ENCODE measurements around the gene GLB1L3.

GLB1L3 gene, protein sequence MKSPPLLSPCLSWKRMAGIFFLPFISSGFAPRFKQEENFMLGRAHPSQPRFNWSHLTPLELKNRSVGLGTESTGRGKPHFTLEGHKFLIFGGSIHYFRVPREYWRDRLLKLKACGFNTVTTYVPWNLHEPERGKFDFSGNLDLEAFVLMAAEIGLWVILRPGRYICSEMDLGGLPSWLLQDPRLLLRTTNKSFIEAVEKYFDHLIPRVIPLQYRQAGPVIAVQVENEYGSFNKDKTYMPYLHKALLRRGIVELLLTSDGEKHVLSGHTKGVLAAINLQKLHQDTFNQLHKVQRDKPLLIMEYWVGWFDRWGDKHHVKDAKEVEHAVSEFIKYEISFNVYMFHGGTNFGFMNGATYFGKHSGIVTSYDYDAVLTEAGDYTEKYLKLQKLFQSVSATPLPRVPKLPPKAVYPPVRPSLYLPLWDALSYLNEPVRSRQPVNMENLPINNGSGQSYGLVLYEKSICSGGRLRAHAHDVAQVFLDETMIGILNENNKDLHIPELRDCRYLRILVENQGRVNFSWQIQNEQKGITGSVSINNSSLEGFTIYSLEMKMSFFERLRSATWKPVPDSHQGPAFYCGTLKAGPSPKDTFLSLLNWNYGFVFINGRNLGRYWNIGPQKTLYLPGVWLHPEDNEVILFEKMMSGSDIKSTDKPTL

DNA sequence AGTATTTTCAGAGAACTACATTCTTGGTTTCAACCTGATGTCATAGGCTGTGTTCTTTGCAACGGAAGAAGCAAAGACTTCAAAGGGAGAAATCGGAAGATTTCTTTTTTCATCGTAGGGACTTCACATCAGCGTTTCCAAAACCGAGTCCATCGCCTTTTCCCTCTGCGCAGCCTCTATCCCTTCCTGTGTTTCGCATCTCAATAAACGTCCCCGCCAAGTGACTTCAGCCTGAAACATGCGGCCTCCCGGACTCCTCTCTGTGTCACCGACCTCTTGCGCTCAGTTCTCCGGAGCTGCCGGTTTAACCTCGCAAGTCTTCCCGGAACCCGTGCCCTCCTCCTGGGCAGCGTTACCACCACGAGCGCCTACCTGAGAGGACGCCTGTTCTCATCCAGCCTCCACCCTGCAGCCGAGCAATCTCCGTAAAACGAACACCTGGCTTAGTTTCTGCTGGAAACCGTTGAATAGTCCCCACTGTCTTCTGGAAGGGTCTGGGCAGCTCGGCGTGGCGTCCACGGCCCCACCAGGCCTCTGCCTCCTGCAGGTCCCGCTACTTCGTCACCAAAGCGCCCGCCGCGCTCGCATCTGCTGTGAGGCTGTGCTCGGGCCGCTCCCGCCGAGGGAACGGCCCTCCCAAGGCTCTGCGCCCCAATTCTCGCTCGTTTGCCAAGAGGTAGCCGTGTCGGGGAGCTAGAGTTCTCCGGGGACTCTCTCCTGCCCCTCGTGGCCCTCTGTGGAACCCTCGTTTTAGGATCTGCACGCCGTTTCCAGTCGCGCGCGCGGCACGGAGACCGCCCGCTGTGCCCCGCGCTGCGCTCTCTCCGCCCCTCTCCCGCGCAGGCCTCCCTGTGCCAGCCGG, at the start of gene GLB1L3:
Gene GLB1L3, plus strand, starts transcription at position 846 of the 862 bp plus-strand sequence. CDS start 362 bp downstream, outside the sequence.
- DNase-seq (ENCODE audit: low read depth), result peak; percentile 60

DNA sequence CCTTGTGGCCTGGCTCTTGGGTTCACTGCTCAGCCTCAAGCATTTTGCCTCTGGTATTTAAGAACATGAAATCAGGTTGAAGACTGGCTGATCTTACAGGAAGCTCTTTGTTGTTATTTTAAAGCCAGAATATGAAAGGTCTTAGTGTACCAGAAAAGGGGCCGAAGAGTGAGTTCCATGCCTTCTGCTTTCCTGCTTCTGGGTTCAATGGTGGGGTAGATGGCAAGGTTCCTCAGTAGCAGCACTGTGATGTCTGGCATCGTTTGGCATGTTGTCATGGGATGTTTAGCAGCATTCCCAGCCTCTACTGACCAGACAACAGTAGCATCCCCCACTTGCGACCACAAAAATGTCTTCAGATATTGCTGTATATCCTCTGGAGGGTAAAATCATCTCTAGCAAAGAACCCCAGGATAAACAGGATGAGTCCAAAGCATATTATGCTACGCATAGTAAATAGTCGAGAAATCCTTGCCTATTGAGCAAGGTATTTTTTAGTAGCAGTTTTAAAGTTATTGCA, 49.3 kb upstream of the GLB1L3 start:
- no peak for DNase-seq (ENCODE audit: low read depth)

DNA sequence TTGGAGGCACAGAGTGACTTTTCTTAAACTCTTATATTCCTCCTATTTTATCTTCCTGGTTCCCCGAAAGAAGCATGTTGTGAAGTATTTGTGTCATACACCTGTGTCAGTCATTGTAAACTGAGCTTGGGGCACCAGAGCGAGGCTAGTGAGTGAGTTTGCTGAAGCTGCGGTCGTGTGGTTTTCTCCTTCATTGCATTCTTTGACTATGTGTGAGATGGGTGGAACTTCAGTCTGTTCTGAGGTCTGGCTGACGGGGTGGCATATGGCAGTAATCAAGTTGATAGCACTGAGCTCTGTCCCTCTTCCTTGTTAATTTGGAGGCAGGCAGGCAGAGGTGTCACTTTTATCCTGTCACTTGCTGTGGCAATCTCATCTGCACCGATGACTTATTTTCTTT, 47.6 kb upstream of the GLB1L3 start:
- peak; percentile 8 for DNase-seq (ENCODE audit: low read depth)

DNA sequence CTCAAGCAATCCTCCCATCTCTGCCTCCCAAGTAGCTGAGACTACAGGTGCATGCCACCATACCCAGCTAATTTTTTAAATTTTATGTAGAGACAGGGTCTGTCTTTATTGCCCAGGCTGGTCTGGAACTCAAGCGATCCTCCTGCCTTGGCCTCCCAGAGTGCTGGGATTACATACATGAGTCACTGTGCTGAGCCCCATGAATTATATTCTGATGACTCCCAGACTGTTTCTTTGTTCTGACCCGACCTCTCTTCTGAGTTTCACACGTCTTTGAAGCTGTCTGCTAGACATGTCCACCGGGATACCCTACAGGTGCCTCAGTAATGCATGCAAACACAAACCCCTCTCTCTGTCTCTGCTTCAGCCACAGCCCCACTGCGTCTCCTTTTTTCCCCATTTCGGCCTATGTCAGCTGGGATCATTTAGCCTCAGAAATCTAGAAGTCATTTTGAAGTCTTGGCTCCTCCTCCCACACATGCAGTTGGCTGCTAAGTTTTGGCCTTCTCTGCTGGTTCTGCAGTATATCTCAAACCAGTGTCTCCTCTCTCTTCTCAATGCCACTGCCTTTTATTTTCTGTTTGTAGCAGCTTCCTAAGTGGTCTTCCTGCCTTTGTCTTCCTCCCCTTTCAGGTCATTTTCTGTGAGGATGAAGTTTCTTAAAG, 46.9 kb upstream of the GLB1L3 start:
- no peak for DNase-seq (ENCODE audit: low read depth)

DNA sequence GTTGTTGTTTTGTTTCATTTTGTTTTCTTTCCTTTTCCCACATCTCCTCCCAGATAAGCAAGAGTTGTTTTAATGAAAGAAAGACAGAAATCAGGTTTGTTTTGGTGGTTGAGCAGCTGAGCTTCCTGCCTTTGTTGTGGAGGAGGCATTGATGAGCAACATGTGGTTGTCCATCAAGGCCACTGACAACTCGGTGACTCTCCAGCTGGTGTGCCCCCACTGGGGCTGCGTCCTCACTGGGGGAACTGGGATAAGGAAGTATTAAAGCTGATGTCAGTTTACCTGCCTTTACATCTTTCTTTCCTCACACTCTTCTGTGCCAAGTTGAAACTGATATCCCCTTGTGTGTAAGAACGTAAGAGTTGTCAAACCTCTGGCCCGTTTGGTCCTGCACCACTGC, 45.8 kb upstream of the GLB1L3 start:
- no peak for DNase-seq (ENCODE audit: low read depth)

DNA sequence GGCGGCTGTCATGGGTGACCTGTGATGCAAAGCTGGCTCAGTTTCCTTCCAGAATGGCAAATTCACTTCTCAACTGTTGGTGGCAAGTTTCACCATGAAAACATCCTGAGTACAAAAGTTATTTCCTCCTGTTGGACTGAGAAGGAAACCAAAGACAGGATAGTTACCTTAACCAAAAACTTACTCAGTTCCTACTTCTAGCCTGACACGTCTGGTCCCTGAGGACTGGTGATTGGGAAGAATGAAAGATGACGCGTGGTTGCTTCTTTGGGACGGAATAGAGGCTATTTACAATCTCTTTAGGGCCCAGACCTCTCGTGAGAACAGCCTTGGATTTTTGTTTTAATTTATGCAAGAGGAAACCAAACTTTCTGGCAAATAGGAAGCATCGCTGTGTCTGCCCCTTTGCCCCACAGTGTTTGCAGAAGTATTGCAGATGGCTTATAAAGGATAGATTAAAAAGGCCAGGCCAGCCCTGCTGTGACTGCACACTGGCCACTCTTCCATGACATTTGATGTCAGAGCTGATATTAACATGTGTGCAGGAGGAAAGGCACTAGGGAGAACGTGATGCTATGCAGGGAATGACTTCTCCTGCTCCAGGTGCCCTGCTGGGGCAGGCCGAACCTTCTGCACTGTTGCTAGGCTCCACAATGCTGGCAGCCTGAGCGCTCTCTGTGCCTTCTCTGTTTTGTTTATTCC, 44.1 kb upstream of the GLB1L3 start:
- no peak for DNase-seq (ENCODE audit: low read depth)

DNA sequence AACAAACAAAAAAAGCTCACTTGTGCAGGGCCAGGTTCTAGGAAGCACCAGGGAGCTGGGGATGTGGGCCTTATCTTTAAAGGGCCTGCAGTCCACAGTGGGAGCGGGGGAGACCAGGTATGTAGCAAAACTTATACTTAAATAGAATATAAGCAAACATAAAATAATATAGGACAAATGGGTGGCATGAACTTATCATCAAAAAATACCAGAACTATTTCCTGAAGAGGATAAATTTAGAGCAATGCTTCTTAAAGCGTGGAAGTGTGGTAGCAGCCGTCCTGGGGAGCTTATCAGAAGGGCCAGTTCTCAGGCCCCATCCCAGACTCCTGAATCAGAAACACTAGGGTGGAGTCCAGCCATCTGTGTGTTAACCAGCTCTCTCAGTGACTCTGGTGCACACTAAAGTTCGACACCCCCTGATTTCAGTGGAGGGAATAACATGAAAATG, 42.4 kb upstream of the GLB1L3 start:
- DNase-seq (ENCODE audit: low read depth), result no peak

DNA sequence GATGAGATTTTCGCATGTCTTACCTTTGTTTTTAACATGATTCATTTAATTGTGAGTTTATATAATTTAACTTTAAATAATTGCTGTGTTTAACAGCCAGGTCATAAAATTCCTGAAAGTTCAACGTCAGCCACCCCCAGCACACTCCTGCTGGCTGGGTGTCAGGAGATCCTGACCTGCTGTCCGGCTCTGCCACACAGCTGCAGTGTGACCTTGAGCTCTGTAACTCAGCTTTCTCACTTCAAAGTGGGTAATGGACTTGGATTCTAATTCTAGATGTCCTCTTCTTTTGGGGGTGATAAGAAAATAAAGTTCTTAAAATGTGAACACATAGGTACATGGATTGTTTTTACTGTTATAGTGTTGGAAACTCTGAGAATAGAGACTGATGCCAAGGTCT, 40.8 kb upstream of the GLB1L3 start:
- no peak for DNase-seq (ENCODE audit: low read depth)

DNA sequence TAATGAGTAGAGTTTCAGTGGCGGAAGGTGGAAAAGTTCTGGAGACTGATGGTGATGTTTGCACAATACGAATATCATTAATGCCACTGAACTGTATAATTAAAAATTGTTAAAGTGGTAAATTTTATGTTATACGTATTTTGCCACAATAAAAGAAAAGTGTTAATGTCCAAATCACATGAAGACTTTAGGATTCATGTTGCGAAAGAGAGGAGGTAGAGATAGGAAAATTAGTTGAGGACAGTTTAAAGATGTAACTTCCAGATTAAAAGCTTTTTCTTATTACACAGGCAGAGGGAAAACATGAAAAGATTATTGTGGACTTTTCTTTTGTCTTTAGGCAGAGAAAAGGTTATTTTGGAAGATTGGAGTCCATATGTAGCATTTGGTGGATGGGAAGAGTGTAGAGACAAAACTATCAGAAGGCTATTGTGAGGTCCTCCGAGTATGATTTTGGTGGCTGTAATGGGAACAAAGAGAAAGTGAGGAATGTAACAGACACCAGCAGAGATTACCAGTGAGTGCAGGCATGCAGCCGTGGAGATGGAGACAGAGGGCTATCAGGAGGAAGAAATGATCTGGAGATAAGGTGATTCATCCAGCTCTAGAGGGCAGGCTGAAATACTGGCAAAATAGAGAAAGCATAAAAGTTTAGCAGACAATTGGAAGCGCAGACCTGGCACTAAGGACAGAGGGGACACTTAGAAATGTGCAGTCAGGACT, 39.2 kb upstream of the GLB1L3 start:
- no peak for DNase-seq (ENCODE audit: low read depth)

DNA sequence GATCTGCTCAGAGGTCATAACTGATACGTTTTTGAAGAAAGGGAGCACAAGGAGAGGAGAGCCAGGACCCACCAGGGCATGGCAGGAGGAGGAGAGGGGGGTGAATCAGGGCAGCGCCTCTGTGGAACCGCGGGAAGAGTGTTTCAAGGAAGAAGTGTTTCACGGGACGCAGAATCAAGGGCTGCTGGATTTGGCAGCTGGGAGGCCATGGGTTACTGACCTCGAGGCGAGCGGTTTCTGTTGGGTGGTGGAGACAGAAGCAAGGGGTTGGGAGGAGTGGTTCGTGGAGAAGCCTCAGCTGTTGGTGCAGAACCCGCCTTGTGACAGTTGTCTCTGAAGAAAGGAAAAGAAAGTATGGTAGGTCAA, 38.6 kb upstream of the GLB1L3 start:
- DNase-seq (ENCODE audit: low read depth), result no peak

DNA sequence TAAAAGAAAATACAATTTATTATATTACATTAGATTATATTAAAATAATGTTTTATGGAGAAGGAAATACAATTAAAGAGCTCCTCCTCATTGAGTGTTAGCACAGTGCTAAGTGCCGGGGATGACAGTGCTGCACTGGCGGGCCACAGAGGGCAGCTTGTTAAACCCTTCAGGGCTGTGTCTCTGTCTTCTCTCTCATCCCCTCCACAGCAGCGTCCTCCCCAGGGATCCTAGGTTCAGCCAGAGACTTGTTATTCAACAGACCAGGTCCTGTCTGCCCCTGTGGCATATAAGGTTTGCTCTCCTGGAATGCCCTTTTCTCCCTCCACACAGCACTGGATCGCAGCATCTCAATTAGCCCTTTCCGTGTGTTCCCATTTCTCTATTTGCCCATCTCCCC, 37.2 kb upstream of the GLB1L3 start:
- DNase-seq (ENCODE audit: low read depth), result no peak

DNA sequence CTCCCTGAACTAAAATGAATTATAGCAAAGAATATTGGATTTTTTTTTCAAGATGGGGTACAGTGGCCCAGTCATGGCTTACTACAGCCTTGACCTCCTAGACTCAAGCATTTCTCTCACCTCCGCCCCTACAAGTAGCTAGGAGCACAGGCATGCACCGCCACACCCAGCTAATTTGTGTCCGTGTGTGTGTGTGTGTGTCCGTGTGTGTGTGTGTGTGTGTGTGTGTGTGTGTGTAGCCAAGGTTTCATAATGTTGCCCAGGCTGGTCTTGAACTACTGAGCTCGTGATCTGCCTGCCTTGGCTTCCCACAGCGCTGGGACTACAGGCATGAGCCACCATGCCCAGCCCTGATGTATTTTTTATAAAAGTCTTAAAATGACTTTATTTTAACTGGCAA, 35.6 kb upstream of the GLB1L3 start:
- DNase-seq (ENCODE audit: low read depth), result no peak

DNA sequence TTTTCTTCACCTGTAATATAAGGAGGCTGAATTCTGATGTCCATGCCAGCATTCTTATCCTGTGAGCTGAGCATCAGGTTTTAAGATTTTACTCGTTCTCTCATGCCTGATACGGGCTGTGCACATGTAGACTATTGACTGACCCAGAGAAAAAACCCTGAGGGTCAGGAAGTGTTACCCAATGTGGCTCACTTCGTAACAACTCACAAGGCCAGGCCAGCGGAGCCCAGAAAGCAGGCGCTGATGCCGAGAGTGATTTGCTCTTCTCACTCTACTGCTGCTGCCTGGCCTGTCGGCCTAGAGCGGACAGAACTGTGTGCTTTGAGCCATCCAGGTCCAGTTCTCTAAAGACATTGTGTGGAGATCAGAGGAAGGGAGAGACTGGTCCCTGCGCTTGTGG, 33.8 kb upstream of the GLB1L3 start:
- DNase-seq (ENCODE audit: low read depth), result no peak

DNA sequence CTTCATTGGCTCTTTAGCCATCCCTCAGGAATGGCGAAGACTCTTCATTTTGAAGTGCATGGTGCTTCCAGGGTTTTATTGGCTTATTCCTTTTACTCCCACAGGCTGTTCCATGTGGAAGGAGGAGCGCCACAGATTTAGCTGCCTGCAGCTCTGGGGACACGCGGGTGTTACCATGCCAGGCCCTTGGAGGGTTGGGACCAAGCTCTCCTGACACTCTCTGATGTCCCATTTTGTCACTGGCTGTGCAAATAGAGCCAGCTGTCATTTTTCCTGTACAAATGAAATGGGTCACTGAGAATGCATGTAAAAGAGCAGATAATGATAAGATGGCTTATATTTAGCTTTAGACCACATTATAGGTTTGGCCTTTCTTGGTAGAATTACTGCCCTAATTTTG, 32.3 kb upstream of the GLB1L3 start:
- DNase-seq (ENCODE audit: low read depth), result no peak

DNA sequence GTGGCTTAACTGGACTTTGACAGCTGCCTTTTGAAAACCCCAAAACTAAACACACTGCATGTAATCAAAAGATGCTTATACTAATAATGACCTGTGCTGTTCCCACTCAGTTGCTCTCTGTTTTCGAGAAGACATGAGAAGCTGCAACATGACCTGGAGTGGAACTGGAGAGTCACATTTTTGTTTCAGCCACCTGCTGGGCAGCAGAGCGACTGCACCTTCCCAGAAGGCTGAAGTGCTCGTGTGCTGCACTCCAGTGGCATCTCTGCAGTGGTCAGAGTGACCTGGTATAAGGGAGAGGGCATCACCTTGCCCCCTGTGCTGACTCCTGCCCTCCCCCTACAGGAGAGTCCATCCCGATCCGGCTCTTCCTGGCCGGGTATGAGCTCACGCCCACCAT, 31.6 kb upstream of the GLB1L3 start:
- DNase-seq (ENCODE audit: low read depth), result no peak

DNA sequence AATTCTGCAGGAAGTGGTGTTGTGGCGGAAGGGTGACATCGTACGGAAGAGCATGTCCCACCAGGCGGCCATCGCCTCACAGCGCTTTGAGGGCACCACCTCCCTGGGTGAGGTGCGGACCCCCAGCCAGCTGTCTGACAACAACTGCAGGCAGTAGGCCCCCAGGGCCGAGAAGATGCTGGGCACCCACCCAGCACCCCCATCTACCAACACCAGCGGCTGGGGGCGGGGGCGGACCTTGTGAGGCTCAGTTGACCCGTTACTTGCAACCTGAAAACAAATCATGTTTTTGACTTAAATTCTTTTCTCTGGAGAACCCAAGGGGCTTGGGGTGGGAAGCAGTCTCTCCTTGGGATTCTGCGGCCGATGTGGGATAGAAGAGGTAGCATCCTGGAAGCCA, 30.7 kb upstream of the GLB1L3 start:
- no peak for DNase-seq (ENCODE audit: low read depth)

DNA sequence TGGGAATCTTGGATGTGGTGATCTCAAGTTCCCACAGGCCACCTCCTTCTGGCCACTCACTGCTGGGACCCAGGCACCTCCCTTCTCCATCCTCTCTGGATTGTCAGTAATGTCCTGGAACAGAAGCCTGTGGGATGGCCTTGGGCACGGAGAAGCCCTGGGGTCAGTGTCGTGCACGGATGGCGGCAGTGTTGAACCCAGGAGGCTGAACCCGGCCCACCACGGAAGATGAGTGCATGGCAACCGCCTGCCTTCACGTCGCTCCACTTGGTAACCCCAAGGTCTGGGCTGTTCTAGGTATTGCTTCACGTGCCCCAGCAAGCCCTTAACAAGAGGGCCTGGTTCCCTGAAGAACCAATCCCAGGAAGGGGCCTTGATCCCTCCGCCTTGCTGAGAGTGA, 30.1 kb upstream of the GLB1L3 start:
- no peak for DNase-seq (ENCODE audit: low read depth)

DNA sequence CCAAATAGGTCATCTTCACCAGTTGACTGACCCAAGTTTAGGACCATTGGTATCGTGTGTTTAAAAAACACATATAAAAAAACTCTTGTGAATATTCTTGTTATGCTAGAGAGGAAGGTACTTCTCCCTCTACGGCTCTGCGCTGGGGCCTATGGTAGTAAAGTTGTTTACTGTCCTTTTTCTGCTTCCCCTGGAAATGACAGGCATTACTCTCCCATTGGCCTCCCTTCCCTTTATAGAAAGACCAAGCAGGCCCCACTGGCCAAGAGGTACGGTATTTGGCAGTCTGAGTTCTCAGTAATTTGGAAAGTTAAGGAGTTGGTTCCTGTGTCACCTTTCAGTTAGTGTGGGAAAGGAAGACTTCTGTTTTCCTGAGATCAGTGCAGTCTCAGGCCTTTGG, 29.5 kb upstream of the GLB1L3 start:
- DNase-seq (ENCODE audit: low read depth), result no peak

DNA sequence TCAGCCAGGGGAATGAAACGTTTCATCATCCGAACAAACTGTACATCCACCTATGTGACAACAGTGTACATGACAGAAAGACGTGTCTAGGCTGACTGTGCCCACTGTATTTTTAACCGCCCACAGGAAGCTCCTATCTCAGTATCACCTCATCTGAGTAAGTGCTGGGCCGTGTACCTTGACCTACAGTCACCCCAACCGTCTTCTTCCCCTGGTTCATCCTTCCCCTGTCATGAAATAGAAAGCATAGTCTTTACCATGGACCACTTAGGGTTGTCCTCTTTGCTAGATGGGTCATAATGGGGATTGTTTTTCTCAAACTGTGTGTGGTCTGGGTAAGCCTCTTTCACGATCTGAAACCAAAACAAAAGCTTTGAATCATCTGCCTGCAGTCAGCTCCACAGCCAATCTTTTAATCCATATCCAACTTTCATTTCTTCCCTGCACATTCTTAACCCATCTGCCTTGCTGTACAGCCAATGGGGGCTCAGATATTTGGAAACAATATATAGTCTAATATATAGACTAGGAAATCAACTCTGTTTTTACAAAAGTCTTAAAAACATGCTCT, 27.2 kb upstream of the GLB1L3 start:
- no peak for DNase-seq (ENCODE audit: low read depth)

DNA sequence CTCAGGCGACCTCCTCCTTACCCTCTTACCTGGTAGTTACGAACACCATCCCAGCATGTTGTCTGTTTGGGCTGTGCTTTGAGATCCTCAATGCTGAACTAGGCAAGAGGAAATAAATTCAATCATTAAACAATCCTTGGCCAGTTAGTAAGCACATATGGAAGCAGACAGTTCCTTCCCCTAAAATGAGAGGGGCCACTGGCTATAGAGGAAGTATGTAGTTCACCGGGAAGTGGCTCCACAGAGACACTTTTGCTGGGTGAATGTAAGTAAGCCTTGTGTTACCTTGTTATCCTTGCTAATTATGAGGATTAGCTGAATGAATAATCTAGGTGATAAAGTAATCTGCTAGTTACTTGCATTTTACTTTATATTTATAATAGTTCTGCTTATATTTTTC, 25.9 kb upstream of the GLB1L3 start:
- no peak for DNase-seq (ENCODE audit: low read depth)

Data from stimulated activated CD8-positive, alpha-beta memory T cell treated with anti-CD3 and anti-CD28 coated beads, Interleukin-15, amount 100 ng/mL, for 1 hour (primary cell).